Measurements from ENCODE around the gene MYO6. TPM values are rescaled to one million over a fixed set of nuclear protein-coding genes. Genes with fewer than 3 reads are reported as not detected.

The MYO6 gene
- total RNA-seq, 2 experiments from 2014 or later = not detected

- Histone ChIP-seq H3K27ac (ENCODE audit: low read depth, low read length, poor library complexity, severe bottlenecking) (no peak overlapping the region), H3K9me3 (ENCODE audit: low read length) (no peaks in the 10 kb centered on the region), H3K36me3 (ENCODE audit: insufficient read depth, low read length) (no peaks in the 10 kb centered on the region), H2AFZ (ENCODE audit: low read length) (no peak overlapping the region), H3K79me2 (ENCODE audit: insufficient read depth, low read depth, low read length) (no peaks in the 10 kb centered on the region), H4K20me1 (ENCODE audit: insufficient read depth, low read length) (no peaks in the 10 kb centered on the region), H3K4me3 (ENCODE audit: low read depth, low read length, poor library complexity, severe bottlenecking) (no peak overlapping the region), H3K9me2 (ENCODE audit: insufficient read depth, low read length) (no peaks in the 10 kb centered on the region), H3K4me2 (ENCODE audit: low read length) (no peak overlapping the region), H3K4me1 (ENCODE audit: insufficient read depth, low read length, poor library complexity, severe bottlenecking) (no peaks in the 10 kb centered on the region)
- intact Hi-C loops (cut with micrococcal nuclease; ENCODE audit: unreplicated experiment) = no loop called here
- CTCF ChIA-PET (ENCODE audit: unreplicated experiment) = no interaction called here
- no peak for TF ChIP-seq EZH2phosphoT487 (IDR thresholded peaks at IDR 0.05; ENCODE audit: borderline replicate concordance, low read depth, low read length)
- TF ChIP-seq CTCF (conservative IDR thresholded peaks at IDR 0.05; ENCODE audit: low read length) = no peak
- DNase-seq (ENCODE audit: low spot score) = no peak
- POLR2A ChIA-PET = no interaction called here
- no TSS peak for BruUV-seq (replicated peaks)
These were observed 66.7 kb downstream of the MYO6 start for GRCh38 chr6:75815756-75816155.

- BruUV-seq (replicated peaks) = no TSS peak
- H4K20me1 ChIP-seq (ENCODE audit: insufficient read depth, low read length) = no peaks in the 10 kb centered on the region
- ChIA-PET POLR2A (interaction anchor here (0.6 to 1.7 kb wide), 2 partner anchors 13 to 158 kb away, joined by 3 to 4 read pairs; no protein-coding TSS in a partner anchor), CTCF (ENCODE audit: unreplicated experiment) (no interaction called here)
- no peak for TF ChIP-seq EZH2phosphoT487 (IDR thresholded peaks at IDR 0.05; ENCODE audit: borderline replicate concordance, low read depth, low read length)
- no peak for TF ChIP-seq CTCF (conservative IDR thresholded peaks at IDR 0.05; ENCODE audit: low read length)
- no peaks in the 10 kb centered on the region for H3K79me2 ChIP-seq (ENCODE audit: insufficient read depth, low read depth, low read length)
- H3K4me1 ChIP-seq (ENCODE audit: insufficient read depth, low read length, poor library complexity, severe bottlenecking) = no peaks in the 10 kb centered on the region
- H3K27ac ChIP-seq (ENCODE audit: low read depth, low read length, poor library complexity, severe bottlenecking) = no peak overlapping the region
- H3K9me3 ChIP-seq (ENCODE audit: low read length) = no peaks in the 10 kb centered on the region
- H3K36me3 ChIP-seq (ENCODE audit: insufficient read depth, low read length) = no peaks in the 10 kb centered on the region
- no peak for DNase-seq (ENCODE audit: low spot score)
- H3K4me2 ChIP-seq (ENCODE audit: low read length) = no peak overlapping the region
- H3K4me3 ChIP-seq (ENCODE audit: low read depth, low read length, poor library complexity, severe bottlenecking) = no peak overlapping the region
- no peaks in the 10 kb centered on the region for H3K9me2 ChIP-seq (ENCODE audit: insufficient read depth, low read length)
- intact Hi-C loops (cut with micrococcal nuclease; ENCODE audit: unreplicated experiment) = no loop called here
- H2AFZ ChIP-seq (ENCODE audit: low read length) = no peak overlapping the region
These were observed 69.2 kb downstream of the MYO6 start for GRCh38 chr6:75818098-75818855.

GRCh38 chr6:75819776-75820487 is 70.9 kb downstream of the MYO6 start:
- Histone ChIP-seq H3K4me2 (ENCODE audit: low read length) (no peak overlapping the region), H4K20me1 (ENCODE audit: insufficient read depth, low read length) (no peaks in the 10 kb centered on the region), H3K9me3 (ENCODE audit: low read length) (no peaks in the 10 kb centered on the region), H2AFZ (ENCODE audit: low read length) (no peak overlapping the region), H3K27ac (ENCODE audit: low read depth, low read length, poor library complexity, severe bottlenecking) (no peak overlapping the region), H3K4me1 (ENCODE audit: insufficient read depth, low read length, poor library complexity, severe bottlenecking) (no peaks in the 10 kb centered on the region), H3K36me3 (ENCODE audit: insufficient read depth, low read length) (no peaks in the 10 kb centered on the region), H3K9me2 (ENCODE audit: insufficient read depth, low read length) (no peaks in the 10 kb centered on the region), H3K79me2 (ENCODE audit: insufficient read depth, low read depth, low read length) (no peaks in the 10 kb centered on the region), H3K4me3 (ENCODE audit: low read depth, low read length, poor library complexity, severe bottlenecking) (no peak overlapping the region)
- DNase-seq (ENCODE audit: low spot score) = no peak
- no TSS peak for BruUV-seq (replicated peaks)
- POLR2A ChIA-PET = interaction anchor here (0.6 kb wide), 1 partner anchor 1519 kb away, joined by 3 read pairs; no protein-coding TSS in a partner anchor
- intact Hi-C loops (cut with micrococcal nuclease; ENCODE audit: unreplicated experiment) = no loop called here
- TF ChIP-seq CTCF (conservative IDR thresholded peaks at IDR 0.05; ENCODE audit: low read length) = no peak
- TF ChIP-seq EZH2phosphoT487 (IDR thresholded peaks at IDR 0.05; ENCODE audit: borderline replicate concordance, low read depth, low read length) = no peak
- CTCF ChIA-PET (ENCODE audit: unreplicated experiment) = no interaction called here

Measured in OCI-LY7 (cell line).